Bone marrow (tissue), 2 donors: ENCODE data around the gene CCDC92B.
"Not testable (repeated sequence)": the region's sequence is repeated elsewhere in the genome, so short reads cannot be mapped to it uniquely, and the experiment has no call there.

Experiments
- DNase-seq, 2 donors: peaks; one replicate each; lab custom pipeline; 2025; lab: John Stamatoyannopoulos, UW

Gene CCDC92B

GRCh38 chr17:2689411-2690164 is 59.9 kb downstream of the CCDC92B start:
- DNase-seq: no peak

- DNase-seq: no peak
Measured at GRCh38 chr17:2688351-2689342, 60.8 kb downstream of the CCDC92B start.

GRCh38 chr17:2687074-2687418 is 62.4 kb downstream of the CCDC92B start:
- no peak for DNase-seq

- no peak for DNase-seq
Measured at GRCh38 chr17:2685696-2686095, 63.8 kb downstream of the CCDC92B start.

GRCh38 chr17:2684549-2684948 is 64.9 kb downstream of the CCDC92B start:
- no peak for DNase-seq

- DNase-seq: no peak
Measured at GRCh38 chr17:2683912-2684311, 65.5 kb downstream of the CCDC92B start.

- DNase-seq: no peak
Measured at GRCh38 chr17:2682176-2682938, 67.1 kb downstream of the CCDC92B start.

DNA sequence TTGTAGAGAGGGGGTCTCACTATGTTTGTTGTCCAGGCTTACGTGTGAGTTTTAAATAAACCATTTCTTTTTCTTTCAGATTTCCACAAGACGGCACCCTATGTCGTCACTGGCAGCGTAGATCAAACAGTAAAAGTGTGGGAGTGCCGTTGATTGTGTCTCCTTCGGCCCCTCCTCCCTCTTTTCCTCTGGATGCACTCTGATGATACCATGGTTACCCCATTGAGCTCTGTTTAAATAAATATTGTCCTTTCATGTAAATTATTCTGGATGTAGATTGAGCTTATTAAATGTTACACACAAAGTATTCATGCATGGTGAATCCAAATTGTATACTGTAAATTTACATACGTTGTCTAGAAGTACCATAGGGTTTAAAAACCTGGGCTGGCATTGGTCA is 67.8 kb downstream of the CCDC92B start:
- DNase-seq: no peak

GRCh38 chr17:2680961-2681360 is 68.5 kb downstream of the CCDC92B start:
- no peak for DNase-seq

DNA sequence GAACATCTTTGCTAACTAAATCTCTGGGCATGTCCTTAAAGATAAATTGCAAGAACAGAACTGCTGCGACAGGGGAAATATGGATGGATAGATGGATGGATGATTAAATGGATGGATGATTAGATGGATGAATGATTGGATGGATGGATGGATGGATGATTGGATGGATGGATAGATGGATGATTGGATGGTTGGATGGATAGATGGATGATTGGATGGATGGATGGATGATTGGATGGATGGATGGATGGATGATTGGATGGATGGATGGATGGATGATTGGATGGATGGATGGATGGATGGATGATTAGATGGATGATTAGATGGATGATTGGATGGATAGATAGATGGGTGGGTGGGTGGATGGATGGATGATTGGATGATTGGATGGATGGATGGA is 70.2 kb downstream of the CCDC92B start:
- not testable (repeated sequence) for DNase-seq
